HG02623 (cell line): ENCODE measurements around the gene TNPO2.
"Not testable (repeated sequence)": the region's sequence is repeated elsewhere in the genome, so short reads cannot be mapped to it uniquely, and the experiment has no call there.

Experiments
- ATAC-seq: cut with Tn5 transposase; IDR thresholded peaks from one replicate; pipeline ENCODE4 v1.9.1; 2021; ENCODE audit warnings: moderate library complexity; ENCODE audit not compliant: unreplicated experiment

TNPO2 gene

DNA sequence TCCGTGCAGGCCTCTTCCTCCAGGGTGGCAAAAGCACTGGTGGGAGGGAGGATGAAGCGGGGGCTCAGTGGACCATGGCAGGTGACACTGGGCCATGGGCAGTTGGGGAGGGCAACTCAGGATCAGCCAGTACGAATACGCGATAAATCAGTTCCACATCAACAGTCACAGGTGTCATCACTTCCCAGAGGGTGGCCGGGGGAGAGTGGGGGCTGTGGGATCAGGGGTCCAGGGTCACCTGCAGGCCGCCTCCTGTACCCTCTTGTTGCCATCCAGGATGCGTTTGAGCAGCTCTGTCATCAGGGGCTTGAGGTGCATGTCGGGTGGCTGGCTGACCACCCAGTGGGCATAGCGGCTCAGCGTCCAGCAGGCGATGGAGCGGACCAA, 17.4 kb downstream of the TNPO2 start:
- ATAC-seq = no peak

DNA sequence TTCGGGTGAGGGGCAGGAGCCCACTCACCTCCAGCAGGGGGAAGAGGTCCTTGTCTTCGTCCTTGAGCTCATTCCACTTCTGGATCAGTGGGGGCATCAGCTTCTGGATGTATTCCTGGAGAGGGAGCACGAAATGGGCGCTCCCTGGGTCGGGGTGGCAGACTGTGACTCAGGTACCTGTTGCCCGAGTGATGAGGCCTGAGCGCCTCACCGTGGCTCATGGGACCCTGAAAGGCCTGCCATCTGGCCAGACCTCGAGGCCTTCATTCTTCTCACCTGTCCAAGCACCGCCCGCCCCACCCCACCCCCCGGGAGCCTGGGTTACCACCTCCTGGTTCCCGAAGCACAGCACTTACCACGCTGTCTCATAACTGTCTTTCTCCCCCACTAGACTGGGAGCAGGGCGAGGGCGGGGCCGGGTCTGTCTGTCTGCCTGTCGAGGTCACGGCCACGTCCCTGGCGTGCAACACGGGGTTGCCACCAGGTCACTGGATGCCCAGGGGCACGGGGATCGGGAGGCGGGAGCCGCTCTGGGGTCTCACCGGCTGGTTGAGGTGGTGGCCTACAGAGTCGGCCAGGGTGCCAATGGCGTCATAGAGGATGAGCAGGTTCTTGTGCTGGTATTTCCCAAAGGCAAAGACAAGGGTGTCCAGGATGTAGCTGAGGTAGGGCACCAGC, 17.9 kb downstream of the TNPO2 start:
- no peak for ATAC-seq

DNA sequence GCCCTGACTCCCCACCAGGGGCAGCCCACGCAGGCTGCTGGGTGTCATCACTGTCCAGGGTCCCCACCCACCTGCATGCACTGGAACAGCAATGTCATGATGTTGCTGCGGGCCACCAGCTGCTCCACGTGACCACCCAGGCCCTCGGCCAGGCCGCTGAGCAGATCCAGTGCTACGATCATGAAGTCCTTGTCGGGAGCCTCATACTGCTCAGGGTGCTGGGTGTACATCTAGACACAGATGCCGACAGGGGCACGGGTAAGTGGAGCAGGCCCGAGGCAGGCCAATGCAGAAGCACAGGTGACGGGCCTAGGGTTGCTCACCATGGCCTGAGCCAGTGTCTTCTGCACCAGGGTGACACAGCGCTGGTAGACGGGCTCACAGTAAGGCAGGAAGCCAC, 18.6 kb downstream of the TNPO2 start:
- ATAC-seq = no peak

DNA sequence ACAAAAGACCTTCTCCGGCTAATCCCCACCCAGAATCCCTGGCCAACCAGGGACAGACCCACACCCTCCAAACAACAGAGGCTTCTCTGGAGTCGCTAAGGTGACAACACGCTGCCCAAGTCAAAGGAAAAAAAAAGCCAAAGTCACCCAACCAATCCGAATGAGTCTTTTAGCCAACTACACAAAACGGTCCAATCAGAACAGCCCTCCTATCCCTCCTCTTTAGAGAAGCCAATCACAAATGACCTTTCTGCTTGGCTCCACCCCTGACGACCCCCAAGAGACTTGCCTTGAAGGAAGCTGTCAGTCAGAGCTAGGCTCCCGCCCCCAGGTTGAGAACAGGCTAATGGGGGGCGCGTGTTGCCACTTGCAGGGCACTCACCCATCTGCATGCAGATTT, 20.7 kb downstream of the TNPO2 start:
- no peak for ATAC-seq

DNA sequence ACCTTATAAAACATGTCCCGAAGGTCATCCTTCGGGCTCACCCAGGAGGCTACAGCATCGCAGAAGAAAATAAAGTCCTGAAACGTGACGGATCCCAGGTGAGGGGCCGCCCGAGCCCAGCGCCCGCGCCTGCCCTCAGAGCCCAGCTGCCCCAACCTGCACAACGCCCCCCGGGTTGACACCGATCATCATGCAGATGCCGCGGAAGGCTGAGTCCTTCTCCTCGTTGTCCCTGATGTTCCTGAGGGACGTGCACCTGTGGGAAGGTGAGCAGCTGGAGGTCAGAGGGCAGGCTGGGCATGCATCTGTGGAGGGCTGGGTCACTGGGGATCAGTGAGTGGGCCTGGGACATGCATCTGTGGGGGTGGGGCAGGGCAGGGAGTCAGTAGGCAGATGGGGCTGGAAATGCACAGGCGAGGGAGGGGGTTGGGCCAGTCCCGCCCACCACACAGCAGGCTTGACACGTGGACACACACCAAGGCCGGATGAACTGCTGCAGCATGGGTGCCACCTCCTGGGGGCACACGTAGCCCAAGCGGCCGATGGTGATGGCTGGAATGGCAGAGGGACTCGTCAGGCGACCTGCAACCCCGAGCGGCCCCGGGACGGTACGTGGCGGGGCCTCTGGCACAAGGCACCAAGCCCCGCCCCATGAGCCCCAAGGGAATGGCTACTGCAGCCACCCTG, 22.0 kb downstream of the TNPO2 start:
- no peak for ATAC-seq

- no peak for ATAC-seq
Observed at GRCh38 chr19:12698138-12698537, 25.6 kb downstream of the TNPO2 start.

DNA sequence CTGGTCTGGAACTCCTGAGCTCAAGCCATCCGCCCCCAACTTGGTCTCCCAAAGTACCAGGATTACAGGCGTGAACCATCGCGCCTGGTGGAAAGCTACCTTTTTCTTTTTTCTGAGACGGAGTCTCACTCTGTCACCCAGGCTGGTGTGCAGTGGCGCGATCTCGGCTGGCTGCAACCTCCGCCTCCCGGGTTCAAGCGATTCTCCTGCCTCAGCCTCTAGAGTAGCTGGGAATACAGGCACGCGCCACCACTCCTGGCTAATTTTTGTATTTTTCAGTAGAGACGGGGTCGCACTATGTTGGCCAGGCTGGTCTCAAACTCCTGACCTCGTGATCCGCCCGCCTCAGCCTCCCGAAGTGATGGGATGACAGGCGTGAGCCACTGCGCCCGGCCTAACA, 26.3 kb downstream of the TNPO2 start:
- not testable (repeated sequence) for ATAC-seq

- ATAC-seq = peak; percentile 57
Observed at GRCh38 chr19:12696366-12697335, 27.1 kb downstream of the TNPO2 start, which contains the start of gene FBXW9. FBXW9 (minus strand) TSS chr19:12696631; CDS start chr19:12696581, 50 bp downstream.

DNA sequence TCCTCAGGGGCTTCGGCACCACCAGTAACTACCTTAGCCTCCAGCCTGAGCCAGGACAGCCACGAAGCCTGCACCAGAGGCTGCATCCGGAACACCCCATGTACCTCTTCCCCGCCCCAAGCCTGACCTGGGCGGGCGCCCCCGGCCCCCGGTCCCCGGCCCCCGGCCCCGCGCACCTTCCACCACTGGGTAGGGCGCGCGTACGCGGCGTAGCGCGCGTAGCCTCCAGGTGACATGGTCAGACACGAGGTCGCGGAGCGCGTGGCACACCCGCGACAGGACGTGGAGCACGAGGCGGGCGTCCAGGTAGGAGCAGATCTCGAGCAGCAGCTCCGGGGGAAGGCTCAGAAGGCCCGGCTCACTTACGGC, 27.8 kb downstream of the TNPO2 start:
- ATAC-seq = peak; percentile 30

GRCh38 chr19:12695514-12695913, 28.2 kb downstream of the TNPO2 start:
- no peak for ATAC-seq

DNA sequence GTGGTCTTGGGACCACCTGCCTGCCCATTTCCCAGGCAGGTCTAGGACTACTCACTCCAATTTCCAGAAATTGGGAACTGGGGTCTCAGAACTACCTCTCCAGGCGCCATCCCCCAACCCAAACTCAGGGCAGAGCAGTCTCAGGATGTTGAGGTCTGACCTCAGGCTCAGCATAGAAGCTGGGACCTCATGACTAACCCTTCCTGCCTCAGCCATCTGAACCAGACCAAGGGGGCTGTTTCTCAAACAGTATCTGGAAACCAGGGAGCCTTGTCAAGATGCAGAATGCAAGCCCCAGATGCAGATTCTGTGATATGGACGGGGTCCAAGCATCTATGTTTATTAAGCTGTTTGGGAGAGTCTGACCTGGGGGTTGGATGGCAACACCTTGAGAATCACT, 28.6 kb downstream of the TNPO2 start:
- no peak for ATAC-seq

DNA sequence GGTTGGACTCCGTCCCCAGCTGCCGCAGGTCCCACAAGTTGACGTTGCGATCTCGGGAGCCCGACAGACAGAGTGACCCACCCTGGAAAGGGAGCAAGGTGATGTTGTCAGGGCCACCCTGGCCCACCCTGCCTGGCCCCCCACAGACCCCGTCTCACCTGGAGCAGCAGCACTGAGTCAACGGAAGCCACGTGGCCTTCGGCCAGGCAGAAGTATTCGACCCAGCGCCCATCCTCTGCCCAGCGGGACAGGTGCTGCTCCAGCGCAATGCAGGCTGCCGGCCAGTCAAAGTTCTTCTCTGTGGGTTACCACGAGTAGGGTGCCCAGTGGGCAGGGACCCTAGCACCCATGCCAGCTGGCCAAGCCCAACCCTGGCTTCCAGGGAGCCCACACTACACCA, 29.1 kb downstream of the TNPO2 start:
- ATAC-seq = no peak

- ATAC-seq = no peak
Observed at GRCh38 chr19:12692960-12693359, 30.8 kb downstream of the TNPO2 start.

DNA sequence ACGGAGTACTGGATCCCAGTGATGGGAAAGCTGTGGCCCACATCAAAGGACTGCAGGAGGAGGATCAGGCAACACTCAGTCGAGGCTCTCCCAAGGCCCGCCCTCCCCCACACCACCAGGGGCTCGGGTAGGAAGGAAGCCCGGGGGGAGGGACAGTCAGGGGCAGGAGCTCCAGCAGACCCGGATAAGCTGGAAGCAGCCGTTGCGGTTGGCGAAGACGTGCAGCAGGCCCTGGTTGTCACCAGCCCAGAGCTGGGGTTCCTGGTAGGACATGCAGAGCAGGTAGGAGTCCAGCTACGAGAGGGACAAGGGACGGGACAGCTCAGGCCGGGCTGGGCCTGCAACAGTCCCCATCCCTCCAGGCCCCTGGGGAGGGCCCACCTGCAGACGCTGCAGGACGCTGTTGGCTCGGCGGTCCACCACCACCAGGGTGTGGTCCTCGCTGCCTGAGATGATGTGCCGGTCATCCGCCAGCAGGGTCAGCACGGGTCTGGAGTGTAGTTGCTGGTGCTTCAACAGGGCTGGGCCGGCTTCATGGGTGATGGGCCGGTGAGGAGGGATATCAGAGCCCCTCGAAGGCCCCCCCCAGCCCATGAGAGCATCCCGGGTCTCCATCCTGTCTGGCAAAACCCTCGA, 34.0 kb downstream of the TNPO2 start:
- ATAC-seq = no peak

GRCh38 chr19:12689012-12689411, 34.7 kb downstream of the TNPO2 start:
- no peak for ATAC-seq

DNA sequence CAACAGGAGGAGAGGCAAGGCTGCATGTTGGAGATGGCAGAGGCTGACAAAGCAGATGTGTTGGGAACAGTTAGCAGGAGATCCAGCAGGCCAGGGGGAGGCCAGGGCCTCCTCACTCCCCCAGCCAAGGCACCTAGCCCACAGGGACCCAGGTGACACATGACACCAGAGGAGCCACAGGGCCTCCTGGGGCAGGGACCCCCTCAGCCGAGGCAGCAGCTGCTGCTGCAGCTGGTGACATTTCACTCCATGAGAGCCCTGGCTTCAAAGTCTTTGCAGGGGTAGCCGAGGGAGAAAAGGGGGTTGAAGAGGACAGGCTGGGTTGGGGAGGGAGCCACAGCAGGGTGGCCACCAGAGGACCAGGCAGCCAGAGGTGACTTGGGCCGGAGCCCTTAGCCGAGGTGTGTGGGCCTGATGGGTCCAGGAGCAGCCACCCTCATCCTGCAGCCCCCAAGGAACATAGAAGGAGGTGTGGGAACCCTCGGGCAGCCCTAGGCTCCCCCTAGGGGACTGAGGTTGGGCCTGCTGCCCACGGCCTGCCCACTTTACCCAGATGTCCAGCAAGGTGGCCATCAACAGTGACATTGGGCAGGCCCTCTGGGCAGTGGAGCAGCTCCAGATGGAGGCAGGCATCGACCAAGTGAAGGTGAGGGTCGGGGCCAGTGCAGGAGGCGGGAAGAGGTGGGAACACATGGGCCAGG, 36.1 kb downstream of the TNPO2 start, which contains the start of gene GNG14:
Gene GNG14, plus strand, starts transcription at position 503 of the 701 bp plus-strand sequence. Its CDS starts 51 bp downstream, at position 554.
- ATAC-seq = no peak

DNA sequence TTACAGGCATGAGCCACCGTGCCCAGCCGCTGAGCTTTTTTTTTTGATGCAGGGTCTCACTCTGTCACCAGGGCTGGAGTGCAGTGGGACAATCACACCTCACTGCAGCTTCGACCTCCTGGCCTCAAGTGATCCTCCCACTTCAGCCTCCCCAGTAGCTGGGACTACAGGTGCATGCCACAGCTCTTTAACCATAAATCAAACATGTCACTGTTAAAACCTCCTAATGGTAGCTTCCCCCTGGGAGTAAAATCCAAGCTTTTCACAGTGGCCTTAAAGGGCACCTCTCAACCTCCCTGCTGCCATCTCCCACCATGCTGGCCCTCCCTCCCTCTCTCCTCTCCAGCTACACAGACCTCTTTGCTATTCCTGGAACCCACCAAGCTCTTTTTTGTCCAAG, 37.9 kb downstream of the TNPO2 start:
- ATAC-seq = no peak

DNA sequence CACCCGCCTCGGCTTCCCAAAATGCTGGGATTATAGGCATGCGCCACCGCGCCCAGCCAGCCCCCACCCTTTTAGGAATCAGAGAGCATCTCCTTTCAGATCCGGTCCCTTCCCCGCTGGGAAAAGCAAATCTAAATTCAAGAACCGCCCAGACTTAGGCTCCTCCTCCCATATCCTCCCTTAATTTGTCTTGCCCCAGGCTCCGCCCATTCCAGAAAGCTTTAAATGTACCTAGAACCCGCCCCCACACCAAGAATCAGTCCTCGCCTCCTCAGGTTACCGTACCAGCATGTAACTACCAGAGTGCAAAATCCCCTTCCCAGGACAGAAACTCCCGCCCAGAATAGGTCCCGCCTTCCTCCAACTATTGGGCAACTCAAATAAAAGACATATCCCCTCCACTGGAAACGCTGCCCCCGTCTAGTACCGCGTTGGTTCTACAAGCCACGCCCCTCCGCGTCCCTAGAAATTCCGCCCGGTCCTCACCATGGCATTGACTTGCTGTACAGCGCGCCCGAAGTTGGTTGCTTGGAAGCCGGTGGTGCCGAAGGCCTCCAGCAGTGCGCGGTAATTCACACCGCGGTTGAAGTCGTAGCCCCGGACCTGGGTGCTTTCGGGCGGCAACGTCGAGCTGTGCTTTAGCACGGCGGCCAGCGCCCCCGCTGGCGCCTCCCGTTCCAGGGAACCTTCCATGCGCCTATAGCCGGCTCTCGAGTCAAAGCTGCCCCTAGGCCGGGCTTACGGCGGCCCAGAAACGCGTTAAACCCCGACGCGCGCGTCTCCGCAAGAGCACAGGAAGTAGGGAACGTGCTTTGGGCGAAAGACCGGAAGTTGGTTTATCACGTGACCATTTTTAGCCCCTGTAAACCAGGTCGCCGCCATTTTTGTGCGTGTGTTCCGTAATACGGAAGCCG, 42.4 kb downstream of the TNPO2 start, which contains the start of gene DHPS:
Gene DHPS, minus strand, starts transcription at position 807 of the 914 bp plus-strand sequence. Its CDS starts 114 bp downstream, at position 693.
- ATAC-seq = peak; percentile 64

- no peak for ATAC-seq
Observed at GRCh38 chr19:12680034-12680433, 43.7 kb downstream of the TNPO2 start.
